Measurements from ENCODE around the gene NCAN.

The NCAN gene

DNA sequence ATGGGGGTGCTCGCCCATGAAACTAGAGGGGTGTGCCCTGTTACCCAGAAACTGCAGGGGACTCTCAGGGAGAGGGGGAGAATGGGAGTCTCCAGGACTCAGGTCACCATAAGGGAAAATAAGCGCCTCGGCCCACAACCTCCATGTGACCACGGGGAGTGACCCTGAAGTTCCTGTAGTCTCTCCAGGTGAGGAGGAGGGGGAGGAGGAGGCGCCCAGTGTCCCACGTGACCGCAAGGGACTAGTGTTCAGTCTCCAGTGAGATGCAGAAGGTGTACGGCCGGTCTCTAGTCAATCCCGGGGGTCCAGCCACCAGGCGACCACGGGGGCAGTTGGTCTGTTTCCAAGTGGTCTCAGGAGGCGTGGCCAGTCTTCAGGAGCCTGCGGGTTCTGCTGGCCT, 45.4 kb downstream of the NCAN start:
- Histone ChIP-seq H3K9me3 (ENCODE audit: low read length) (no peaks in the 10 kb centered on the region), H3K79me2 (ENCODE audit: insufficient read depth, low read length) (no peaks in the 10 kb centered on the region), H2AFZ (ENCODE audit: low read length) (no peak overlapping the region), H3K4me2 (ENCODE audit: low read length) (no peak overlapping the region), H3K9ac (ENCODE audit: low read length) (no peak overlapping the region), H4K20me1 (ENCODE audit: insufficient read depth, low read length) (no peaks in the 10 kb centered on the region), H3K4me1 (ENCODE audit: insufficient read depth, low read length, severe bottlenecking) (peaks cover 5% of the 10 kb centered on the region), H3K9me2 (ENCODE audit: low read depth, low read length) (no peaks in the 10 kb centered on the region), H3K27ac (ENCODE audit: low read depth, low read length, poor library complexity, severe bottlenecking) (no peak overlapping the region), H3K36me3 (ENCODE audit: insufficient read depth, low read length) (no peaks in the 10 kb centered on the region), H3K4me3 (ENCODE audit: low read depth, low read length, poor library complexity, severe bottlenecking) (no peak overlapping the region), H3K27me3 (ENCODE audit: insufficient read depth, low read length) (peaks cover 2% of the 10 kb centered on the region), H3F3A (ENCODE audit: insufficient read depth, low read length) (no peaks in the 10 kb centered on the region)
- TF ChIP-seq EZH2 (IDR thresholded peaks at IDR 0.05; ENCODE audit: borderline replicate concordance, low read length) (no peak), CTCF (IDR thresholded peaks at IDR 0.05; ENCODE audit: low read length) (no peak)

DNA sequence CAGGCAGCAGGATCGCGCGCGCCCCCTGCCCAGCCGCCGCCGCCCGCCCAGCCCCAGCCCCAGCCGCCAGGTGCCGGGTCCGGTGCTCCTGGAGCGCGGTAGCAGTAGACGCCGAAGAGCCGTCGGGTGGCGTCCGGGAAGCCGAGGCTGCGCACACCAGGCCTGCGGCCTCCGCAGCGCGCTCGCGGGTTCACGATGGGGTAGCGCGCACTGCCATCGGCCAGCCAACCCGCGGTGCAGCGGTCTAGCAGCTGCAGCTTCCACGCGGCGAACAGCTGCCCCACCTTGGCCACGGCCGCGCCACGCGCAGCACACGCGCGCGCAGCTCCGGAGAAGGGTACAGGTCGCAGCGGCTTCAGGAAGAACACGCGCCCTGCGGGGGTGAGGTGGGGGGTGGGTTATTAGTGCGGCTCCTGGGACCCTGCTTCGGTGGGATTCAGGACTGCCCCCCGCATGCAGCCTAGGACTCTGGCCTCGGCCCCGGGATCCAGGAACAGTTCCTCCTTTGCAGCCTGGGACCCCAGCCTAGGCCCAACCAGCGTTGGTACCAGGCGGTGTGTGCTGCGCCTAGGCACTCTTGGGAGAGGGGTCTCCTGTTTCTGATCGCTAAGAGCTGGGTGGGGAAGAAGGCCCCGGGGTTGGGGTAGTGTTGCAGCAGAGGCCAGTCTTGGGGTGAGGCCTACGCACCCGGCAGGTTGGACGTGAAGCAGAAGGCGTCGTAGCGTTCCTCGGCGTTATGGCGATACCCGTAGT, 46.3 kb downstream of the NCAN start:
- peaks cover 5% of the 10 kb centered on the region for H3K4me1 ChIP-seq (ENCODE audit: insufficient read depth, low read length, severe bottlenecking)
- H2AFZ ChIP-seq (ENCODE audit: low read length), result no peak overlapping the region
- H3K9ac ChIP-seq (ENCODE audit: low read length), result no peak overlapping the region
- TF ChIP-seq EZH2 (IDR thresholded peaks at IDR 0.05; ENCODE audit: borderline replicate concordance, low read length), result no peak
- no peak for TF ChIP-seq CTCF (IDR thresholded peaks at IDR 0.05; ENCODE audit: low read length)
- H3K79me2 ChIP-seq (ENCODE audit: insufficient read depth, low read length), result no peaks in the 10 kb centered on the region
- no peaks in the 10 kb centered on the region for H3F3A ChIP-seq (ENCODE audit: insufficient read depth, low read length)
- no peak overlapping the region for H3K4me2 ChIP-seq (ENCODE audit: low read length)
- H4K20me1 ChIP-seq (ENCODE audit: insufficient read depth, low read length), result no peaks in the 10 kb centered on the region
- peaks cover 9% of the 10 kb centered on the region; the same call in 1 of the 2 replicates for H3K27me3 ChIP-seq (ENCODE audit: insufficient read depth, low read length)
- no peak overlapping the region for H3K4me3 ChIP-seq (ENCODE audit: low read depth, low read length, poor library complexity, severe bottlenecking)
- no peaks in the 10 kb centered on the region for H3K36me3 ChIP-seq (ENCODE audit: insufficient read depth, low read length)
- no peaks in the 10 kb centered on the region for H3K9me2 ChIP-seq (ENCODE audit: low read depth, low read length)
- no peak overlapping the region for H3K27ac ChIP-seq (ENCODE audit: low read depth, low read length, poor library complexity, severe bottlenecking)
- no peaks in the 10 kb centered on the region for H3K9me3 ChIP-seq (ENCODE audit: low read length)

DNA sequence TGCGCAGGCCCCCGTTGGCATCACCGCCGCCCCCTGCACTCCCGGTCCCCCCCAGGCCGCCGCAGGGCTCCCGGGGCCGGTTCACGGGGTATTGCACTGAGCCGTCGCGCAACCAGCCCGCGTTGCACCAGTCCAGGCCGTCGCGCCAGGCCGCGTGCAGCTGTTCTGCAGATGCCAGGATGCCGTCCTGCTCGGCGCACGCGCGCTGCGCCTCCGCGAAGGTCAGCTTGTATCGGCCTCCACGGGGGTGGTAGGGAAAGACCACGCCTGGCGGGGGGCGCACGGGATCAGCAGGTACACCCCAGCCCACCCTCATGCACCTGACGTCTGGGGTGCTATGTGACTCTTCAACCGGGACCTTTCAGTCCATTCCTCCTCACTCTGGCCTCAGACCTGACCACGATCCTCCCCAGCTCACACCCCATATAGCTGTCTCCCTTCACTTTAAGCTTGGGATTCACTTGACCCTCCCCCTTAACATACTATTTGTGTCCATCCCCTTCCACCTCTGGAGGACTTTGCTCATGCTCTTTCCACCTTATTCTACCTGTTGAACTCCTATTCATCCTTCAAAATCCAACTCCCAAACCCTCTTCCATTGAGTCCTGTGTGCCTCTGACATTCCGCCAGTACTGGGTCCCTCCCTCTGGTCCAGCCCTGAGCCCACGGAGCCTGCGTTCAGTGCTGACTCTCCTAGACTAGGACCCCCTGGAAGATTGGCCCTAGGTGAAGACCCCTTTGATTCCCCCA, 47.0 kb downstream of the NCAN start:
- H2AFZ ChIP-seq (ENCODE audit: low read length), result no peak overlapping the region
- no peaks in the 10 kb centered on the region for H3K9me2 ChIP-seq (ENCODE audit: low read depth, low read length)
- TF ChIP-seq EZH2 (IDR thresholded peaks at IDR 0.05; ENCODE audit: borderline replicate concordance, low read length) (no peak), CTCF (IDR thresholded peaks at IDR 0.05; ENCODE audit: low read length) (no peak)

More for the DNA sequence above, 47.0 kb downstream of the NCAN start:
- no peak overlapping the region for H3K9ac ChIP-seq (ENCODE audit: low read length)
- H3F3A ChIP-seq (ENCODE audit: insufficient read depth, low read length), result no peaks in the 10 kb centered on the region
- H3K27ac ChIP-seq (ENCODE audit: low read depth, low read length, poor library complexity, severe bottlenecking), result no peak overlapping the region
- no peak overlapping the region for H3K4me2 ChIP-seq (ENCODE audit: low read length)
- no peaks in the 10 kb centered on the region for H3K79me2 ChIP-seq (ENCODE audit: insufficient read depth, low read length)
- peaks cover 10% of the 10 kb centered on the region; the same call in 1 of the 2 replicates for H3K27me3 ChIP-seq (ENCODE audit: insufficient read depth, low read length)
- peaks cover 5% of the 10 kb centered on the region for H3K4me1 ChIP-seq (ENCODE audit: insufficient read depth, low read length, severe bottlenecking)
- H3K4me3 ChIP-seq (ENCODE audit: low read depth, low read length, poor library complexity, severe bottlenecking), result no peak overlapping the region
- no peaks in the 10 kb centered on the region for H3K9me3 ChIP-seq (ENCODE audit: low read length)
- H4K20me1 ChIP-seq (ENCODE audit: insufficient read depth, low read length), result no peaks in the 10 kb centered on the region
- no peaks in the 10 kb centered on the region for H3K36me3 ChIP-seq (ENCODE audit: insufficient read depth, low read length)

Measured in OCI-LY1 (cell line).